ENCODE data around the gene VWA3A.

DNA sequence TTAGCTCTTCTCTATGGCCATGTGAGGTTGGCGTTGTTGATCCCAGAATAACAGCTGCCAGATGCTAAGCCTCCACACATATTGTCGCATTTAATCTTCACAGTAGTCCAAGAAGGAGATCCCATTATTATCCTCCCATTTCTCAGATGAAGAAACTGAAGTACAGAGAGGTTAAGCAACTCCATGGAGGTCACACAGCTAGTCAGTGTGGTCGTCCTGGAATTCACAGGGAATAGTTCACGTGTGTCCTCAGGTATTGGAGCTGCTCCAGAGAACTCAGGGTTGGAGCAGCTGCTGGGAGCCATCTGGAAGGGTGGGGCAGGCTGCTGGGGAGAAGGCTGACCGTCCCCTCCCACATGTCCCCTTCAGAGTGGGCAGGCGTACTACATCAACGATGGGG lies 89.5 kb downstream of the VWA3A start:
- TF ChIP-seq ARNT (IDR thresholded peaks at IDR 0.05) = no peak
- no peak for TF ChIP-seq SP1 (IDR thresholded peaks at IDR 0.05)
- no peak for TF ChIP-seq L3MBTL2 (conservative IDR thresholded peaks at IDR 0.05)
- TF ChIP-seq, protein P1, sequence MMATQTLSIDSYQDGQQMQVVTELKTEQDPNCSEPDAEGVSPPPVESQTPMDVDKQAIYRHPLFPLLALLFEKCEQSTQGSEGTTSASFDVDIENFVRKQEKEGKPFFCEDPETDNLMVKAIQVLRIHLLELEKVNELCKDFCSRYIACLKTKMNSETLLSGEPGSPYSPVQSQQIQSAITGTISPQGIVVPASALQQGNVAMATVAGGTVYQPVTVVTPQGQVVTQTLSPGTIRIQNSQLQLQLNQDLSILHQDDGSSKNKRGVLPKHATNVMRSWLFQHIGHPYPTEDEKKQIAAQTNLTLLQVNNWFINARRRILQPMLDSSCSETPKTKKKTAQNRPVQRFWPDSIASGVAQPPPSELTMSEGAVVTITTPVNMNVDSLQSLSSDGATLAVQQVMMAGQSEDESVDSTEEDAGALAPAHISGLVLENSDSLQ (IDR thresholded peaks at IDR 0.05) = no peak
- TF ChIP-seq ZNF384 (IDR thresholded peaks at IDR 0.05) = no peak
- no peak for TF ChIP-seq SUZ12 (IDR thresholded peaks at IDR 0.05)
- no peak for TF ChIP-seq TARDBP (IDR thresholded peaks at IDR 0.05)
- TF ChIP-seq FOXK2 (IDR thresholded peaks at IDR 0.05) = no peak
- TF ChIP-seq NFRKB (IDR thresholded peaks at IDR 0.05) = no peak
- TF ChIP-seq FOXM1 (IDR thresholded peaks at IDR 0.05; ENCODE audit: borderline replicate concordance) = no peak
